Neural cell (in vitro differentiated cells): ENCODE data around the gene SETD5. TPM values are rescaled to one million over a fixed set of nuclear protein-coding genes. Genes with fewer than 3 reads are reported as not detected.

Source experiments
- H2AFZ ChIP-seq: fragments of 200-600, 300-800 bp; sonication (generic), shearing (Covaris generic); 2 replicates; pipeline ENCODE4 v1.6.0; 2014; ENCODE audit warnings: low read depth, mild to moderate bottlenecking, antibody characterized with exemption, low read length, moderate library complexity
- H3F3A ChIP-seq: fragments of 200-600 bp; shearing (Covaris generic); 2 replicates; pipeline ENCODE4 v1.6.1; 2016; ENCODE audit warnings: mild to moderate bottlenecking, moderate library complexity, mixed read lengths, antibody characterized with exemption, low read length; ENCODE audit not compliant: insufficient read depth, poor library complexity, severe bottlenecking
- H3K27ac ChIP-seq: fragments of 200-600, 300-800 bp; sonication (generic), shearing (Covaris generic); 2 replicates; pipeline ENCODE4 v1.5.1; 2014; ENCODE audit warnings: mild to moderate bottlenecking, low read length, moderate library complexity
- H3K27me3 ChIP-seq: fragments of 300-800, 200-600 bp; sonication (generic), shearing (Covaris generic); 2 replicates; pipeline ENCODE4 v1.6.0; 2014; ENCODE audit warnings: mild to moderate bottlenecking, low read depth, low read length, moderate library complexity; ENCODE audit not compliant: insufficient read depth
- H3K36me3 ChIP-seq: fragments of 300-800, 200-600 bp; sonication (generic), shearing (Covaris generic); 2 replicates; pipeline ENCODE4 v1.5.1; 2014; ENCODE audit warnings: mild to moderate bottlenecking, antibody characterized with exemption, low read length, moderate library complexity; ENCODE audit not compliant: insufficient read depth
- H3K4me2 ChIP-seq: fragments of 300-800, 200-600 bp; sonication (generic), shearing (Covaris generic); 2 replicates; pipeline ENCODE4 v1.6.0; 2014; ENCODE audit warnings: mild to moderate bottlenecking, low read length
- H3K4me3 ChIP-seq: fragments of 300-800, 200-600 bp; sonication (generic), shearing (Covaris generic); 2 replicates; pipeline ENCODE4 v1.5.1; 2014; ENCODE audit warnings: mild to moderate bottlenecking, low read length, moderate library complexity
- H3K79me2 ChIP-seq: fragments of 200-600 bp; shearing (Covaris generic); replicated peaks from 2 replicates; pipeline ENCODE4 v1.6.0; 2014; ENCODE audit warnings: mild to moderate bottlenecking, low read length, moderate library complexity; ENCODE audit not compliant: insufficient read depth
- H3K9ac ChIP-seq: fragments of 300-800, 200-600 bp; sonication (generic), shearing (Covaris generic); 2 replicates; pipeline ENCODE4 v1.6.1; 2016; ENCODE audit warnings: mild to moderate bottlenecking, low read length, mixed read lengths
- H3K9me2 ChIP-seq: fragments of 200-600 bp; shearing (Covaris generic); 2 replicates; pipeline ENCODE4 v1.6.1; 2016; ENCODE audit warnings: mild to moderate bottlenecking, low read length, mixed read lengths; ENCODE audit not compliant: insufficient read depth
- H3K9me3 ChIP-seq: fragments of 200-600, 300-800 bp; sonication (generic), shearing (Covaris generic); 2 replicates; pipeline ENCODE4 v1.6.1; 2016; ENCODE audit warnings: mild to moderate bottlenecking, mixed run types, low read length, moderate library complexity, mixed read lengths
- H4K20me1 ChIP-seq: fragments of 200-600 bp; shearing (Covaris generic); 2 replicates; pipeline ENCODE4 v1.6.1; 2016; ENCODE audit warnings: mild to moderate bottlenecking, mixed run types; ENCODE audit not compliant: insufficient read depth
- EP300 ChIP-seq: fragments of 450-650 bp; conservative IDR thresholded peaks from 2 replicates; pipeline ENCODE4 v1.6.1; 2014; ENCODE audit warnings: antibody characterized with exemption, mild to moderate bottlenecking, moderate library complexity; ENCODE audit not compliant: poor library complexity, severe bottlenecking
- EZH2 ChIP-seq: fragments of 200-600, 300-800 bp; shearing (Covaris generic), sonication (generic); IDR thresholded peaks from 2 replicates; pipeline ENCODE4 v1.6.1; 2014; ENCODE audit warnings: antibody characterized with exemption, low read length, borderline replicate concordance, mild to moderate bottlenecking; ENCODE audit not compliant: insufficient read depth, poor library complexity, severe bottlenecking
- MXI1 ChIP-seq: fragments of 450-650 bp; conservative IDR thresholded peaks from 2 replicates; pipeline ENCODE4 v1.6.1; 2014; ENCODE audit warnings: antibody characterized with exemption, mild to moderate bottlenecking; ENCODE audit not compliant: poor library complexity, severe bottlenecking
- POLR2AphosphoS5 ChIP-seq: IDR thresholded peaks from 2 replicates; pipeline ENCODE4 v1.6.1; 2012
- RAD21 ChIP-seq: fragments of 450-650 bp; conservative IDR thresholded peaks from 2 replicates; pipeline ENCODE4 v1.6.1; 2014; ENCODE audit warnings: antibody characterized with exemption, mild to moderate bottlenecking, moderate library complexity
- SMC3 ChIP-seq: fragments of 450-650 bp; conservative IDR thresholded peaks from 2 replicates; pipeline ENCODE4 v1.6.1; 2014; ENCODE audit warnings: antibody characterized with exemption, mild to moderate bottlenecking, moderate library complexity; ENCODE audit not compliant: poor library complexity
- TAF1 ChIP-seq: IDR thresholded peaks from 2 replicates; pipeline ENCODE4 v1.6.1; 2012; ENCODE audit warnings: low read depth
- polyA plus RNA-seq: library from polyadenylated mRNA; depleted of rRNA; stranded (reverse); fragments of >200 nt; gene quantifications from 2 replicates; pipeline ENCODE4 v1.2.3, GENCODE V29; 2014
- TF ChIP-seq, protein P1 (sequence below): IDR thresholded peaks from 2 replicates; pipeline ENCODE4 v1.6.1; 2012; ENCODE audit warnings: borderline replicate concordance
- TF ChIP-seq, protein P2 (sequence below): fragments of 450-650 bp; IDR thresholded peaks from 2 replicates; pipeline ENCODE4 v1.5.1; 2014; ENCODE audit warnings: antibody characterized with exemption, mild to moderate bottlenecking, moderate library complexity; ENCODE audit not compliant: poor library complexity, severe bottlenecking

The SETD5 gene
- polyA plus RNA-seq, 1 donor from 2014 or later = 38.0 TPM

DNA sequence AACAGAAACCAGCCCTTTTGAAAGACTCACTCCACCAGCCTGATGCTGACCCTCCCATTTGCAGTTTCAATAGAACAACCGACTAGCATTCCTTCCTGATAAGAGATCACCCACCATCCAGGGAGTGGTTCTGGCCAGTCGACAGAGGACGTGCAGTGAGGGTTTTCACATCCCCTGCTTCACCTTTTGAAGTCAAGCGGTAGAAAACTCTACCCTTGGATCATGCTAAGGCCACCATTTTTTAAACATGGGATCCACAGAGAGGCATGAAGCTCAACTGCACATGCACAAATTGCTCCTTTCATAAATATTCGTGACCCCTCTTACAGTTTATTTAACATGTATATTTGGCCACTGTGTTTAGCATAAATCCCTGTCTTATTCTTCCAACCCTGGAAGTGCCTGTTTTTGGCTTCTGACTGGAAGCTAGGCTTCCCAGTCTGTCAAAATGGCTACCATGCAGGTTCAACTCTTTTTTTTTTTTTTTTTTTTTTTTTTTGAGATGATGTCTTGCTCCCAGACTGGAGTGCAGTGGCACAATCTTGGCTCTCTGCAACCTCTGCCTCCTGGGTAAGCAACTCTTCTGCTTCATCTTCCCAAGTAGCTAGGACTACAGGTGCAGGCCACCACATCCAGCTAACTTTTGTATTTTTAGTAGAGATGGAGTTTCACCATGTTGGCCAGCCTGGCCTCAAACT, 35.6 kb upstream of the SETD5 start:
- no peaks in the 10 kb centered on the region for H3K27me3 ChIP-seq
- H3F3A ChIP-seq = no peaks in the 10 kb centered on the region
- no peaks in the 10 kb centered on the region for H3K9me3 ChIP-seq
- H2AFZ ChIP-seq = no peak overlapping the region
- no peak overlapping the region for H3K27ac ChIP-seq
- no peak overlapping the region for H3K9ac ChIP-seq
- peaks cover 7% of the 10 kb centered on the region for H3K79me2 ChIP-seq
- peak overlapping the region; percentile 69 for H3K4me3 ChIP-seq
- TF ChIP-seq RAD21 (no peak), POLR2AphosphoS5 (no peak), EZH2 (no peak), EP300 (no peak), MXI1 (no peak), SMC3 (no peak), TAF1 (no peak)
- TF ChIP-seq, protein P1, sequence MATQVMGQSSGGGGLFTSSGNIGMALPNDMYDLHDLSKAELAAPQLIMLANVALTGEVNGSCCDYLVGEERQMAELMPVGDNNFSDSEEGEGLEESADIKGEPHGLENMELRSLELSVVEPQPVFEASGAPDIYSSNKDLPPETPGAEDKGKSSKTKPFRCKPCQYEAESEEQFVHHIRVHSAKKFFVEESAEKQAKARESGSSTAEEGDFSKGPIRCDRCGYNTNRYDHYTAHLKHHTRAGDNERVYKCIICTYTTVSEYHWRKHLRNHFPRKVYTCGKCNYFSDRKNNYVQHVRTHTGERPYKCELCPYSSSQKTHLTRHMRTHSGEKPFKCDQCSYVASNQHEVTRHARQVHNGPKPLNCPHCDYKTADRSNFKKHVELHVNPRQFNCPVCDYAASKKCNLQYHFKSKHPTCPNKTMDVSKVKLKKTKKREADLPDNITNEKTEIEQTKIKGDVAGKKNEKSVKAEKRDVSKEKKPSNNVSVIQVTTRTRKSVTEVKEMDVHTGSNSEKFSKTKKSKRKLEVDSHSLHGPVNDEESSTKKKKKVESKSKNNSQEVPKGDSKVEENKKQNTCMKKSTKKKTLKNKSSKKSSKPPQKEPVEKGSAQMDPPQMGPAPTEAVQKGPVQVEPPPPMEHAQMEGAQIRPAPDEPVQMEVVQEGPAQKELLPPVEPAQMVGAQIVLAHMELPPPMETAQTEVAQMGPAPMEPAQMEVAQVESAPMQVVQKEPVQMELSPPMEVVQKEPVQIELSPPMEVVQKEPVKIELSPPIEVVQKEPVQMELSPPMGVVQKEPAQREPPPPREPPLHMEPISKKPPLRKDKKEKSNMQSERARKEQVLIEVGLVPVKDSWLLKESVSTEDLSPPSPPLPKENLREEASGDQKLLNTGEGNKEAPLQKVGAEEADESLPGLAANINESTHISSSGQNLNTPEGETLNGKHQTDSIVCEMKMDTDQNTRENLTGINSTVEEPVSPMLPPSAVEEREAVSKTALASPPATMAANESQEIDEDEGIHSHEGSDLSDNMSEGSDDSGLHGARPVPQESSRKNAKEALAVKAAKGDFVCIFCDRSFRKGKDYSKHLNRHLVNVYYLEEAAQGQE = no peak
- TF ChIP-seq, protein P2, sequence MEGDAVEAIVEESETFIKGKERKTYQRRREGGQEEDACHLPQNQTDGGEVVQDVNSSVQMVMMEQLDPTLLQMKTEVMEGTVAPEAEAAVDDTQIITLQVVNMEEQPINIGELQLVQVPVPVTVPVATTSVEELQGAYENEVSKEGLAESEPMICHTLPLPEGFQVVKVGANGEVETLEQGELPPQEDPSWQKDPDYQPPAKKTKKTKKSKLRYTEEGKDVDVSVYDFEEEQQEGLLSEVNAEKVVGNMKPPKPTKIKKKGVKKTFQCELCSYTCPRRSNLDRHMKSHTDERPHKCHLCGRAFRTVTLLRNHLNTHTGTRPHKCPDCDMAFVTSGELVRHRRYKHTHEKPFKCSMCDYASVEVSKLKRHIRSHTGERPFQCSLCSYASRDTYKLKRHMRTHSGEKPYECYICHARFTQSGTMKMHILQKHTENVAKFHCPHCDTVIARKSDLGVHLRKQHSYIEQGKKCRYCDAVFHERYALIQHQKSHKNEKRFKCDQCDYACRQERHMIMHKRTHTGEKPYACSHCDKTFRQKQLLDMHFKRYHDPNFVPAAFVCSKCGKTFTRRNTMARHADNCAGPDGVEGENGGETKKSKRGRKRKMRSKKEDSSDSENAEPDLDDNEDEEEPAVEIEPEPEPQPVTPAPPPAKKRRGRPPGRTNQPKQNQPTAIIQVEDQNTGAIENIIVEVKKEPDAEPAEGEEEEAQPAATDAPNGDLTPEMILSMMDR = no peak
- H3K36me3 ChIP-seq = no peaks in the 10 kb centered on the region
- no peaks in the 10 kb centered on the region for H3K9me2 ChIP-seq
- H4K20me1 ChIP-seq = no peaks in the 10 kb centered on the region
- H3K4me2 ChIP-seq = peak overlapping the region; percentile 83

DNA sequence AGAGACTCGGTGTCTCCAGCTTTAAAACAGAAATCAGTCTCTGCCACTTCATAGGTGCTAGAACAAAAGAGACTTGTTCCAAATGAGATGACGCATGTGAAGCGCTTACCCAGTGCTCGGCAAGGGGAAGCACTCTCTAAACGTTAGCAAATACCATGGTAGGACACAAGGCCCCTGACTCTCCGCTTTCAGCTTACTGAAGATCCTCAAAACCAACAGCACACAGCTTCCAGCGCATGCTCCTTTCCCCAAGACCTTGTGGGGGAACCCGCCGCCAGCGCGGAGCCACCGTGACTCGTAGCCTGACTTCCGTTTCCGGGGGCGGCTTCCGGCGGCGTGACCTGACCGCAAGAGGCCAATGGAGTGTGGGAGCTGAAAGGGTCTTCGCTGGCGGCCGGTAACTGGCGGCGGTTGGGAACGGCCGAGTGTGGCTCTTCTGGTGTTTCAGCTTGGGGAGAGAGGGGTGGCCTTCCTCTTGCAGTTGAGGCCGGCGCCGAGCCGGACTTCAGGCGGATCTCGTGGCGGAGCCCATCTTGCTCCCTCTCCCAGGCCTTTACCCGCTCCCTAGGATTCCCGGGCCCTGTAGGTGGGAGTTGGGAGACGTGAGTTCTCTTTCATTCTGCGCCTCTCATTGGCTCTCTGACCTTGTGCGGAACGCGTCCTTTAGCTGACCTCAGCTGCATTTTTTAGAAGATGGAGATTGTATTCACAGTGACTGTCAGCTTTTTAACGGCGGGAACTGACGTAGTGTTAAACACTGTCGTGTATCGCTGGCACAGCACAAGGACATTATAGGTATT, 34.5 kb upstream of the SETD5 start, which contains the start of gene THUMPD3:
THUMPD3 (plus strand) TSS at position 324 of the 800 bp plus-strand sequence. CDS start 2,015 bp downstream, outside the sequence.
- H2AFZ ChIP-seq = peak within 1 kb of the TSS; percentile 87
- H3K9me2 ChIP-seq = no peaks in the 10 kb centered on the region
- H3K9ac ChIP-seq = peak within 1 kb of the TSS; percentile 82
- peak within 1 kb of the TSS; percentile 83 for H3K4me2 ChIP-seq
- H3F3A ChIP-seq = no peaks in the 10 kb centered on the region
- H3K4me3 ChIP-seq = peak within 1 kb of the TSS; percentile 69
- peaks cover 7% of the 10 kb centered on the region for H3K79me2 ChIP-seq
- H3K27me3 ChIP-seq = no peaks in the 10 kb centered on the region
- H3K36me3 ChIP-seq = no peaks in the 10 kb centered on the region
- no peaks in the 10 kb centered on the region for H3K9me3 ChIP-seq
- peak within 1 kb of the TSS; percentile 92 for H3K27ac ChIP-seq
- TF ChIP-seq EP300 (peak; percentile 51), MXI1 (peak; percentile 93), EZH2 (no peak), POLR2AphosphoS5 (peak; percentile 86), RAD21 (peak; percentile 40), SMC3 (peak; percentile 45), TAF1 (peak; percentile 73)
- TF ChIP-seq, protein P1 = peak; percentile 63
- TF ChIP-seq, protein P2 = peak; percentile 28
- H4K20me1 ChIP-seq = no peaks in the 10 kb centered on the region
